ENCODE results near the gene MISP. TPM values are rescaled to one million over a fixed set of nuclear protein-coding genes. Genes with fewer than 3 reads are reported as not detected.

MISP gene
- total RNA-seq, 1 donor from 2014 or later = not detected

DNA sequence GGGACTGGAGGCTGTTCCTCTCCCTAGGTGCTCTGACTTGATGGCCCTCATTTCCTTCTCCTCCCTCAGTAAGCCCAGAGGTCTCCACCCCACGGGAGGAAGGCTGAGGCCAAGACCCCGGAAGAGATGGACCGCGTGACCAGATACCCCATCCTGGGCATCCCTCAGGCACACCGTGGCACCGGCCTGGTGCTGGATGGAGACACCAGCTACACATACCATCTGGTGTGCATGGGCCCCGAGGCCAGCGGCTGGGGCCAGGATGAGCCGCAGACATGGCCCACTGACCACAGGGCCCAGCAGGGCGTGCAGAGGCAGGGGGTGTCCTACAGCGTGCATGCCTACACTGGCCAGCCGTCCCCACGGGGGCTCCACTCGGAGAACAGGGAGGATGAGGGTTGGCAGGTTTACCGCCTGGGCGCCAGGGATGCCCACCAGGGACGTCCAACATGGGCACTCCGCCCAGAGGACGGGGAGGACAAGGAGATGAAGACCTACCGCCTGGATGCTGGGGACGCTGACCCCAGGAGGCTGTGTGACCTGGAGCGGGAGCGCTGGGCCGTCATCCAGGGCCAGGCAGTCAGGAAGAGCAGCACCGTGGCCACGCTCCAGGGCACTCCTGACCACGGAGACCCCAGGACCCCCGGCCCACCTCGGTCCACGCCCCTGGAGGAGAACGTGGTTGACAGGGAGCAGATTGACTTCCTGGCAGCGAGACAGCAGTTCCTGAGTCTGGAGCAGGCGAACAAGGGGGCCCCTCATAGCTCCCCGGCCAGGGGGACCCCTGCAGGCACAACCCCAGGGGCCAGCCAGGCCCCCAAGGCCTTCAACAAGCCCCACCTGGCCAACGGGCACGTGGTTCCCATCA is 6.1 kb downstream of the MISP start:
- intact Hi-C loops (cut with DNase I) = no loop called here
- DNase-seq (ENCODE audit: missing footprints) (peak; percentile 53), ATAC-seq (no peak)

GRCh38 chr19:757811-758668 is 7.1 kb downstream of the MISP start:
- peak; percentile 48 for DNase-seq (ENCODE audit: missing footprints)
- ATAC-seq = no peak
- intact Hi-C loops (cut with DNase I) = no loop called here

GRCh38 chr19:763181-763580 is 12.3 kb downstream of the MISP start:
- ATAC-seq = no peak
- DNase-seq (ENCODE audit: missing footprints) = no peak
- intact Hi-C loops (cut with DNase I) = no loop called here

- DNase-seq (ENCODE audit: missing footprints) = no peak
- intact Hi-C loops (cut with DNase I) = no loop called here
- no peak for ATAC-seq
These were observed 13.0 kb downstream of the MISP start for GRCh38 chr19:763869-764268.

DNA sequence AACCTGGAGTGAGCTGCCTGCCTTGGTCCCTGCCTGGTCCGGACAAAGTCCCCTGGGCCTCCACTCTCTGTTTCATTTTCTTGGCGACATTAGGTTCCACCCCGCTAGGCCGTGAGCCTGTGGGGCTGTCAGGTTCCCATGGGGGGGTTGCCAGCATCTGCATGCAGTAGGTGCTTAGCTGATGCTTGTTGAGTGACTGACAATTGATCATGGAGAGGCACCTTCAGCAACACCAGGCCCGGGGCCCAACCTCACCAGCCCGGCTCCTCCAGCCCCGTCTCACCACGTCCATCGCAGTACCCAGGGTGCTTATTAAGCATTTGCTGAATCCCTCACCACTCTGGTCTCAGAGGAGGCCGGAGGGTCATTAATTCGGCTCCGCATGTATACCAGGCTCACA is 13.4 kb downstream of the MISP start:
- intact Hi-C loops (cut with DNase I) = no loop called here
- ATAC-seq = no peak

DNA sequence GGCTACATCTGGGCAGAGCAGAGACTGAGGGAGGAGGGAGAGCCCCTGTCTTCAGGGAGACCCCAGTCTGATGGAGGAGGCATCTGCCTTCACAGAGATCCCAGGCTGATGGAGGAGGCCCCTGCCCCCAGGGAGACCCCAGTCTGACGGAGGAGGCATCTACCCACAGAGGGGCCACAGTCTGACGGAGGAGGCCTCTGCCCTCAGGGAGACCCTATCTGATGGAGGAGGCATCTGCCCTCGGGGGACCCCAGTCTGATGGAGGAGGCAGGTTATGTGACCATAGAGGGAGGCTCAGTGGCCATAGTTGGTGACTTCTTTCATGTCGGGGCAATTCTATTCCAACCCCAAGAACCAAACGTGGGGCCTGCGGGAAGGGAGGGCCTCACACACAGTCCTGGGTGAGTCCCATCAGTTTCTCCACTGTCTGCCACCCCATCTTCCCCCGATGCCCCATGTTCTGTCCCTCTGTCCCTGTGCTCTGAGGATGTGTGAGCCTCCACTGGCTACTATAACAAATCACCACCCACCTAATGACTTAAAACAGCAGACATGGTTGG is 14.3 kb downstream of the MISP start:
- no peak for DNase-seq (ENCODE audit: missing footprints)
- no peak for ATAC-seq
- intact Hi-C loops (cut with DNase I) = no loop called here

More for the DNA sequence above, 13.4 kb downstream of the MISP start:
- no peak for DNase-seq (ENCODE audit: missing footprints)

GRCh38 chr19:768424-768823 is 17.5 kb downstream of the MISP start:
- intact Hi-C loops (cut with DNase I) = no loop called here
- peak; percentile 13 for DNase-seq (ENCODE audit: missing footprints)
- no peak for ATAC-seq

DNA sequence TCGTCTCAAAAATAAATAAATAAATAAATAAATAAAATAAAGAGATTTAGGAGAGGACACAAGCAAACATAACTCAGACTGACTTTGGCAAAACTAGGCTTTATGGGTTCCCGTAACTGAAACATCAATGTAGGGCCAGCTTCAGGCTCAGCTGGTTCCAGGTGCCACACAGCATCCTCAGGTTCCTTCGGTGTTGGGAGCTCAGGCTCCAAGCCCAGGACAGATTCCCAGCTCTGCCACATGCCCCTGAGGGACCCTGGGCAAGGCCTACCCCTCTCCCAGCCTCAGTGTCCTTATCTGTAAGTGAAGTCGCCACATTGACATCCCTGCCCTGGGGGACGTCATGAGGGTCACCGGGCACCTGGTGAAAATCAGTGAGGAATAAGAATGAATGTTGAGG is 18.7 kb downstream of the MISP start:
- DNase-seq (ENCODE audit: missing footprints) = no peak
- no peak for ATAC-seq
- intact Hi-C loops (cut with DNase I) = loop anchor here (1.0 to 2.0 kb wide), 3 partner anchors 87 to 213 kb away; no protein-coding TSS in a partner anchor

DNA sequence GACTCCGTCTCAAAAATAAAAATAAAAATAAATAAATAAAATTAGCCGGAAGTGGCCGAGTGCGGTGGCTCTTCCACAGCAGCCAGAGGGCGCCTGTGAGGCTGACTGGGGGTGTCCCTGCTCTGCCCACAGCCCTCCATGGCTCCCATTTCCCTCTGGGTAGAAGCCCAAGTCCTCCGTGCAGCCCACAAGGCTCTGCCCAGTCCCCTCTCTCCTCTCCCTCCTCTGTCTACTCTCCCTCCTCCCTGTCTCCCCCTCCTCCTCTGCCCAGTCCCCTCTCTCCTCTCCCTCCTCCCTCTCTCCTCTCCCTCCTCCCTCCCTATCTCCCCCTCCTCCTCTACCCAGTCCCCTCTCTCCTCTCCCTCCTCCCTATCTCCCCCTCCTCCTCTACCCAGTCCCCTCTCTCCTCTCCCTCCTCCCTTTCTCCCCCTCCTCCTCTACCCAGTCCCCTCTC is 20.4 kb downstream of the MISP start:
- ATAC-seq = no peak
- intact Hi-C loops (cut with DNase I) = loop anchor here (2.0 kb wide), 1 partner anchor 85 kb away; no protein-coding TSS in a partner anchor
- DNase-seq (ENCODE audit: missing footprints) = no peak

GRCh38 chr19:772063-772462 is 21.2 kb downstream of the MISP start:
- DNase-seq (ENCODE audit: missing footprints) (no peak), ATAC-seq (no peak)
- intact Hi-C loops (cut with DNase I) = no loop called here

- DNase-seq (ENCODE audit: missing footprints) (peak; percentile 30), ATAC-seq (no peak)
- intact Hi-C loops (cut with DNase I) = no loop called here
These were observed 22.0 kb downstream of the MISP start for GRCh38 chr19:772730-773436.

DNA sequence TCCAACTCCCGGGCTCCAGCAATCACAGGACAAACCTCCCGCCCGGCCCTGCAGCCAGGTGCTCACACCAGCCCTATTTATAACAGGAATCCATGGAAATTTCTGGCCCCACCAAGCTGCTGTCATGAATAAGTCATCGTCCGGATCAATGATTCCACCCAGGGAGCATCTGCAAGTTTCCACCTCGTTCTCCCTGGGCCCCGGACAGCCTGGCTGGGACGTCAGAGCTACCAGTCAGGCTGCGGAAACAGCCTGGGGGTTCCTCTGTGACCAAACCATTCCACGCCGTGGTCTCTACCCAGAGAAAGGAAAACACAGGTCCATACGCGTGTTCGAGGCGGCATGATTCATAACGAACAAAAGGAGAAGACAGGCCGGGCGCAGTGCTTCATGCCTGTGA is 25.6 kb downstream of the MISP start:
- ATAC-seq (no peak), DNase-seq (ENCODE audit: missing footprints) (peak; percentile 27)
- intact Hi-C loops (cut with DNase I) = no loop called here

- peak; percentile 63 for DNase-seq (ENCODE audit: missing footprints)
- ATAC-seq = peak; percentile 59
- intact Hi-C loops (cut with DNase I) = no loop called here
These were observed 28.2 kb downstream of the MISP start for GRCh38 chr19:778910-779653.

DNA sequence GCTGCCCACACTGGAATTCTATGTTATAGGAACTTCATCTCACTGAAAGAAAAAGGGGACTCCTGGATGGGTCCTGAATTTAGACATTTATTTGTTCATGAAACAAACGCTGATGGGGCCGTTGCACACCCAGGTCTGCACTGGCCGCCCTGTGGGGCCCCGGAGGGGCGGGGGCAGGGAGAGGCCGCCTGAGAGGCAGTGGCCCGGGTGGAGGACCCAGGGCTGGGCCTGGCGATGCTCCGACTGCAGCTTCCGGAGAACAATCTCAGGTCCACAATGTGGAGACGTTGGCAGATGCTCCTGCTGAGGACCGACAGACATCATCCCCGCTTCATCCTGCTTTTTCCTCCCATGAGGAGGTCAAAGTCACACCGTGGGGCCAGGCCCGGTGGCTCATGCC is 30.0 kb downstream of the MISP start:
- intact Hi-C loops (cut with DNase I) = no loop called here
- ATAC-seq (no peak), DNase-seq (ENCODE audit: missing footprints) (peak; percentile 41)

DNA sequence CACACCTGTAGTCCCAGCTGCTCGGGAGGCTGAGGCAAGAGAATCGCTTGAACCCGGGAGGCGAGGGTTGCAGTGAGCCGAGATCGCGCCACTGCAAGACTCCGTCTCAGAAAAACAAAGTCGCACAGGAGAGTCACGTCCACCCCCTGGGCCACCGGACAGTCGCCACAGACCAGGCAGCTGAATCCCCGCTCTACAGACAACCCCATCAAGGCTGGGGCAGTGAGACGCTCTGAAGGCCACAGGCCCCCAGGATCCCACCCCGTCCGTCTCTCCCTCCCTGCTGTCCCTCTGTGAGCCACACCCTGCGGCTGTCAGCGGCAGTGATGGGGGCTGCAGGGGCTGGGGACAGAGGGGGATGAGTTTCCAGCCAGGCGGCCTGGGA is 30.9 kb downstream of the MISP start:
- ATAC-seq = no peak
- intact Hi-C loops (cut with DNase I) = loop anchor here (2.0 kb wide), 1 partner anchor 17 kb away; no protein-coding TSS in a partner anchor
- DNase-seq (ENCODE audit: missing footprints) = peak; percentile 11

DNA sequence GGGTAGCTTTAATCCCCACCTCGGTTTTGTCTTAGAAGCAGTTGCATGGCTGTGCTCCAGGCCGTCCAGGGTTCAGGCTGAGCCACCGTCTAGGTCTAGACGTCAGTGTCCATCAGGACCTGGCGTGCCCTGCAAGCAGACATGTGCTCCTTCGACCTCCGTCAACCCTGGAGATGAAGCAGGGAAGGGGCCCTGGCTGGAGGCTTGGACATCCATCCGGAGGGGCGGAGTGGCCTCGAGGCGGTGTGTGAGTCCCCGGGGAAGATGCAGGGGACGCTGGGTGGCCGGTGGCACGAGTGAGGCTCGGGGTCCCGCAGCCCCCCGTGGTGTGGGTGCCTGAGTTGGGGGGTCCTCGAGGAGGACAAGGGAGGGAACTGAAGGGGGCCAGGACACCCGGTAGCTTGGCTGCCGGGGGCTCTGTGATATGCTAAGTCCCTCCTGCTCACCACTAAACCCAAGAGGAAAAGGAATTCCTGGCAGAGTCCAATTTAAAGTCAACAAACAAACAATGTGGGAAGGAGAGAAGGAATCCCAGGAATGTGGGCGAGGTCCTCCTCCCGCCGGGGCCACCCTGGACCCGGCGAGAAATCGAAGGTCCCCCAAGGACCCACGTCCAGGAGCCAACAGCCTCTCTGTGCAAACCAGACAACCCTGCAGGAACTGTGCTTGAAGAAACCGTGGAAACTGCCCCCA is 31.4 kb downstream of the MISP start:
- ATAC-seq (peak; percentile 20), DNase-seq (ENCODE audit: missing footprints) (peak; percentile 67)
- intact Hi-C loops (cut with DNase I) = loop anchor here (2.0 kb wide), 1 partner anchor 16 kb away; no protein-coding TSS in a partner anchor

DNA sequence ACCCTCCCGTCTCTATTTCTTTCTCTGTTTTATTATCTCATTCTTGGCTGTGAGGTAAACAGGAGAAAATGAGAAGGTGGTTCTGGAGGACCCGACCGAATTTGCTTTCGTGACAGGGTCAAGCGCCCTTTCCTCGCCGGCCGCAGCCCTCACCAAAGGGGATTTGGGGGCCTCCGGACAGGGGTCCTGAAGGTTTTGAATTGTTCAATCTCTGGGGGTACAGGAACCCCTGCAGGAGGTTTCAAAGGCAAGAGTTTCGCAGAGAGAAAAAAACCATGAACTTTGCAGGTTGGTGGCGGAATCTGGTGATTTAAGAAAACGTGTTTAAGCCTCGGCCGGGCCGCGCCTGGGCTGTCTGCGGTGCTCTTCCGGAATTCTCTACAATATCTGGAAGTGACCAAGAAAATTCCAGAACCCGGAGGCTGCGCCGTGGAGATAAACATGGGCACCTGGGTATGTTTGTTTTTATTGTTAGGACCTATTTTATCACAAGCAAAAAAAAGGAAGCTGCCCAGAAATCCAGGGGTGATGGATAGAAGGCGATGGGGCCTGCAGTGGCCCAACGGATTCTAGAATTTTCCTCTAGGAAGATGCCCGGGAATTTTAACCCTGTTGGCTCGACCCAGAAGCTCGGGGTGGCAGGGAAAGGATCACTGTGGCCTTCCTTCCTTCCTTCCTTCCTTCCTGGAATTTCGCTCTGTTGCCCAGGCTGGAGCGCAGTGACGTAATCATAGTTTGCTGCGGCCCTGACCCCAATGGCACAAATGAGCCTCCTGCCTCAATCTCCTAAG is 32.2 kb downstream of the MISP start:
- intact Hi-C loops (cut with DNase I) = loop anchor here (2.0 kb wide), 1 partner anchor 16 kb away; no protein-coding TSS in a partner anchor
- no peak for ATAC-seq
- peak; percentile 4 for DNase-seq (ENCODE audit: missing footprints)
